IMR-90 (cell line): Measurements from ENCODE around the gene TAS1R1.

Experiments
- BHLHE40 ChIP-seq: fragments of 150-350 bp; IDR thresholded peaks from 2 replicates; pipeline ENCODE4 v1.6.1; 2016; ENCODE audit warnings: mild to moderate bottlenecking, low read depth, low read length
- CEBPB ChIP-seq: IDR thresholded peaks from 2 replicates; pipeline ENCODE4 v1.6.1; 2012; ENCODE audit warnings: low read depth, low read length, improper control_type of control experiment
- CHD1 ChIP-seq: IDR thresholded peaks from 2 replicates; pipeline ENCODE4 v1.6.1; 2012; ENCODE audit warnings: low read depth, low read length, improper control_type of control experiment
- MAZ ChIP-seq: IDR thresholded peaks from 2 replicates; pipeline ENCODE4 v1.6.1; 2012; ENCODE audit warnings: low read depth, mild to moderate bottlenecking, low read length, improper control_type of control experiment, moderate library complexity, borderline replicate concordance
- MXI1 ChIP-seq: IDR thresholded peaks from 2 replicates; pipeline ENCODE4 v1.6.1; 2012; ENCODE audit warnings: low read depth, mild to moderate bottlenecking, low read length, moderate library complexity, borderline replicate concordance
- POLR2A ChIP-seq: IDR thresholded peaks from 2 replicates; pipeline ENCODE4 v1.6.1; 2012; ENCODE audit warnings: mild to moderate bottlenecking, low read depth, low read length
- RAD21 ChIP-seq: IDR thresholded peaks from 2 replicates; pipeline ENCODE4 v1.6.1; 2012; ENCODE audit warnings: low read length, improper control_type of control experiment
- RCOR1 ChIP-seq: IDR thresholded peaks from 2 replicates; pipeline ENCODE4 v1.6.1; 2012; ENCODE audit warnings: mild to moderate bottlenecking, low read length, improper control_type of control experiment; ENCODE audit not compliant: insufficient replicate concordance
- RFX5 ChIP-seq: IDR thresholded peaks from 2 replicates; pipeline ENCODE4 v1.8.0; 2012; ENCODE audit warnings: low read depth, mild to moderate bottlenecking, low read length, moderate library complexity
- SMC3 ChIP-seq: fragments of 150-350 bp; IDR thresholded peaks from 2 replicates; pipeline ENCODE4 v1.6.1; 2016; ENCODE audit warnings: low read depth, mild to moderate bottlenecking, antibody characterized with exemption, low read length, moderate library complexity
- TF ChIP-seq, protein P1 (sequence below): conservative IDR thresholded peaks from 2 replicates; pipeline ENCODE4 v1.5.1; 2012; ENCODE audit warnings: mild to moderate bottlenecking, low read depth, low read length, improper control_type of control experiment
- TF ChIP-seq, protein P2 (sequence below): fragments of 150-350 bp; IDR thresholded peaks from 2 replicates; pipeline ENCODE4 v1.6.1; 2017; ENCODE audit warnings: mild to moderate bottlenecking, antibody characterized with exemption, low read length, low read depth
- TF ChIP-seq, protein P3 (sequence below): fragments of 150-350 bp; IDR thresholded peaks from 2 replicates; pipeline ENCODE4 v1.6.1; 2016; ENCODE audit warnings: low read depth, mild to moderate bottlenecking, low read length, moderate library complexity, borderline replicate concordance

DNA sequence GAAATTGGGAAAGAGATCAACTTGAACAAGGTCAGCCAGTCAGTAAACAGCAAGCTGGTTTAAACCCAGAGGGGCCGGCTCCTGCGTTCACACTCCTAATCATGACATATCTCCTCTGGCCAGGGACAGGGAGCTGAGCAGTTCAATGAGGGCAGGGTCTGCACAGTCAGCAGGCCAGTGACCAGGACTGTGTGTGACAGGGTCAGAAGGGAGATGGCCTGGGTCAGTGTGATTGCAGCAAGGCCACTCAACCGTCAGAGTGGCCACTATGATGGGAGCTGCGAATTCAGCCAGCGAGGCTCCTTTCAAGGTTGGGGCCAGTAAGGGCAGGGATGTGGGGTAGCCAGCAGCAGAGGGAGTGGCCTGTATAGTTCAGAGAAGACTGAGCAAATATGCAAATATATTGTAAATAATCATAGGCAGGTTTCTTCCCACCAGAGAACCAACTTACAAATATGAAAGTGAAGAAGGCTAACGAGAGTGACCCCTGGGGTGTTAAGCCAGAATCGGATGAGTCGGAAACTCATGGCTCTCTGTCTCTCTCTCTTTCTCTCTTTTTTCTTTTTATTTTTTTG is 20.8 kb upstream of the TAS1R1 start:
- TF ChIP-seq CEBPB (no peak), POLR2A (no peak), RFX5 (no peak), RAD21 (no peak), SMC3 (no peak), BHLHE40 (no peak), MAZ (no peak), MXI1 (no peak), RCOR1 (no peak), CHD1 (no peak)
- TF ChIP-seq, protein P1, sequence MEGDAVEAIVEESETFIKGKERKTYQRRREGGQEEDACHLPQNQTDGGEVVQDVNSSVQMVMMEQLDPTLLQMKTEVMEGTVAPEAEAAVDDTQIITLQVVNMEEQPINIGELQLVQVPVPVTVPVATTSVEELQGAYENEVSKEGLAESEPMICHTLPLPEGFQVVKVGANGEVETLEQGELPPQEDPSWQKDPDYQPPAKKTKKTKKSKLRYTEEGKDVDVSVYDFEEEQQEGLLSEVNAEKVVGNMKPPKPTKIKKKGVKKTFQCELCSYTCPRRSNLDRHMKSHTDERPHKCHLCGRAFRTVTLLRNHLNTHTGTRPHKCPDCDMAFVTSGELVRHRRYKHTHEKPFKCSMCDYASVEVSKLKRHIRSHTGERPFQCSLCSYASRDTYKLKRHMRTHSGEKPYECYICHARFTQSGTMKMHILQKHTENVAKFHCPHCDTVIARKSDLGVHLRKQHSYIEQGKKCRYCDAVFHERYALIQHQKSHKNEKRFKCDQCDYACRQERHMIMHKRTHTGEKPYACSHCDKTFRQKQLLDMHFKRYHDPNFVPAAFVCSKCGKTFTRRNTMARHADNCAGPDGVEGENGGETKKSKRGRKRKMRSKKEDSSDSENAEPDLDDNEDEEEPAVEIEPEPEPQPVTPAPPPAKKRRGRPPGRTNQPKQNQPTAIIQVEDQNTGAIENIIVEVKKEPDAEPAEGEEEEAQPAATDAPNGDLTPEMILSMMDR = no peak
- TF ChIP-seq, protein P2, sequence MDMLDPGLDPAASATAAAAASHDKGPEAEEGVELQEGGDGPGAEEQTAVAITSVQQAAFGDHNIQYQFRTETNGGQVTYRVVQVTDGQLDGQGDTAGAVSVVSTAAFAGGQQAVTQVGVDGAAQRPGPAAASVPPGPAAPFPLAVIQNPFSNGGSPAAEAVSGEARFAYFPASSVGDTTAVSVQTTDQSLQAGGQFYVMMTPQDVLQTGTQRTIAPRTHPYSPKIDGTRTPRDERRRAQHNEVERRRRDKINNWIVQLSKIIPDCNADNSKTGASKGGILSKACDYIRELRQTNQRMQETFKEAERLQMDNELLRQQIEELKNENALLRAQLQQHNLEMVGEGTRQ = no peak
- TF ChIP-seq, protein P3, sequence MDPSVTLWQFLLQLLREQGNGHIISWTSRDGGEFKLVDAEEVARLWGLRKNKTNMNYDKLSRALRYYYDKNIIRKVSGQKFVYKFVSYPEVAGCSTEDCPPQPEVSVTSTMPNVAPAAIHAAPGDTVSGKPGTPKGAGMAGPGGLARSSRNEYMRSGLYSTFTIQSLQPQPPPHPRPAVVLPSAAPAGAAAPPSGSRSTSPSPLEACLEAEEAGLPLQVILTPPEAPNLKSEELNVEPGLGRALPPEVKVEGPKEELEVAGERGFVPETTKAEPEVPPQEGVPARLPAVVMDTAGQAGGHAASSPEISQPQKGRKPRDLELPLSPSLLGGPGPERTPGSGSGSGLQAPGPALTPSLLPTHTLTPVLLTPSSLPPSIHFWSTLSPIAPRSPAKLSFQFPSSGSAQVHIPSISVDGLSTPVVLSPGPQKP = no peak
